ENCODE results near the gene TIMM10. TPM values are rescaled to one million over a fixed set of nuclear protein-coding genes. Genes with fewer than 3 reads are reported as not detected.

Gene TIMM10
- total RNA-seq, 1 donor from 2014 or later: 19.1 TPM

DNA sequence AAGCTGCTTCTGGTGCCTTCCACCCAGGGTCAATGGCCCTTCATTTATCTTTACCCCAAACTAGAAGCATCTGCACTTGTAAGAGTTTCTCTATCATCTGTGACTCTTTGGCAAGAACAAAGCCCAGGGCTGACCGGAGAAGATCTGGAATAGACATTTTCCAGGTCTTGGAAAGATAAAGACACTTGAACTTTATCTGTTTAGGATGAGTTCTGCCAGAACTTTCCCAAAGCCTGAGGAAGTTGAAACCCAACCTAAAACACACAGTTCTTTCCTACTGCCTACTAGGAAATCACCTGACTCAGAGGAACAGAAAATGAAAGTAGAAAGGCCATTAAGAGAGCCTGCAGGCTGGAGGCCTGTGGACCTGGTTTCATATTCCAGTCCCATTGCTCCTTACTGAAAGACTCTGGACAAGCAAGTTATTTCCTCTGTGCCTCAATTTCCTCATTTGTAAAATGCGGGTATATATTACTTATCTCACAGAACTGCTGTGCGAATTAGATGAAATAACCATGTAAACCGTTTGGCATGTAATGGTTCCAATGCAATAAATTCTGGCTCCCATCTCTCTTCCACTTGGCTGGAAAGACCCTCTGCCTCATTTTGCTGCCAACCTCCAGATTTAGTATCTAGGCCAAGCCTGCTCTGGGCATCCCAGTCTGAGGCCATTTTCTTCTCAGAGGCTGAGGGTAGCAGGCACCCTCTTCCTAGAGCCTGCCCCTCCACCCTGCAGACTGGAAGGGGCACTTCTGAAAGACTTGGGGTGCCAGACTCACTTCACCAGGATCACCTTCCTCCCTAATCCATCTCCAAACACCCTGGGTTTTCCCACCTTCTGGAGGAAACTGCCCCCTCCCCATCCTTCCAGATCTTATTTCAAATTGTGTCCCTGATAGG lies 35.7 kb upstream of the TIMM10 start:
- Mint-ChIP-seq H3K27me3 (ENCODE audit: insufficient read depth, low read depth) (peaks cover 5% of the 10 kb centered on the region), H3K4me1 (peaks cover 36% of the 10 kb centered on the region), H3K36me3 (no peaks in the 10 kb centered on the region), H3K9me3 (no peaks in the 10 kb centered on the region), H3K27ac (peak overlapping the region; percentile 50), H3K4me3 (peak overlapping the region; percentile 99)
- Histone ChIP-seq H2AFZ (replicated peaks) (no peak overlapping the region), H3K27ac (no peak overlapping the region), H3K4me1 (peaks cover 27% of the 10 kb centered on the region), H3K27me3 (no peaks in the 10 kb centered on the region), H3K4me3 (peak overlapping the region; percentile 95), H3K9ac (no peak overlapping the region), H3F3A (ENCODE audit: low read depth) (peaks cover 31% of the 10 kb centered on the region), H3K9me3 (ENCODE audit: low read depth) (no peaks in the 10 kb centered on the region), H3K4me2 (peak overlapping the region; percentile 98), H4K20me1 (ENCODE audit: low read depth) (peaks cover 22% of the 10 kb centered on the region), H3K36me3 (no peaks in the 10 kb centered on the region), H3K79me2 (ENCODE audit: low read depth) (peaks cover 61% of the 10 kb centered on the region)
- no peak for DNase-seq (ENCODE audit: low spot score)
- TF ChIP-seq, protein P1, sequence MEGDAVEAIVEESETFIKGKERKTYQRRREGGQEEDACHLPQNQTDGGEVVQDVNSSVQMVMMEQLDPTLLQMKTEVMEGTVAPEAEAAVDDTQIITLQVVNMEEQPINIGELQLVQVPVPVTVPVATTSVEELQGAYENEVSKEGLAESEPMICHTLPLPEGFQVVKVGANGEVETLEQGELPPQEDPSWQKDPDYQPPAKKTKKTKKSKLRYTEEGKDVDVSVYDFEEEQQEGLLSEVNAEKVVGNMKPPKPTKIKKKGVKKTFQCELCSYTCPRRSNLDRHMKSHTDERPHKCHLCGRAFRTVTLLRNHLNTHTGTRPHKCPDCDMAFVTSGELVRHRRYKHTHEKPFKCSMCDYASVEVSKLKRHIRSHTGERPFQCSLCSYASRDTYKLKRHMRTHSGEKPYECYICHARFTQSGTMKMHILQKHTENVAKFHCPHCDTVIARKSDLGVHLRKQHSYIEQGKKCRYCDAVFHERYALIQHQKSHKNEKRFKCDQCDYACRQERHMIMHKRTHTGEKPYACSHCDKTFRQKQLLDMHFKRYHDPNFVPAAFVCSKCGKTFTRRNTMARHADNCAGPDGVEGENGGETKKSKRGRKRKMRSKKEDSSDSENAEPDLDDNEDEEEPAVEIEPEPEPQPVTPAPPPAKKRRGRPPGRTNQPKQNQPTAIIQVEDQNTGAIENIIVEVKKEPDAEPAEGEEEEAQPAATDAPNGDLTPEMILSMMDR (IDR thresholded peaks at IDR 0.05): no peak
- TF ChIP-seq EZH2phosphoT487 (IDR thresholded peaks at IDR 0.05): no peak

DNA sequence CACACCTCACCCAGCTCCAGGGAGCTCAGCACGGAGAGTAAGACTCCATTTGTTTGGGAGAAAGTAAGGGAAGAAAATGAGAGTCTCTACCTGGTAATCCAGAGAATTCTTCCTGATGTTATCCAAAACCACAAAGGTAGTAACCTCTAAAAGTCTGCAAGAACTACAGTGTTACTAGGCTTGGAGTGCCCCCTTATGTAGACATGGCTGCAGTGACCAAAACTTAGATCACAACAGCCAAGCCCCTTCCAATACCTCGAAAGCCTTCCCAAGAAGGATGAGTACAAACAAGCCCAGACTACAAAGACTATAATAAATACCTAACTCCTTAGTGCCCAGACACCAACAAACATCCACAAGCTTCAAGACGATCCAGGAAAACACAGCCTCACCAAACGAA lies 32.0 kb upstream of the TIMM10 start:
- H3K4me2 ChIP-seq: no peak overlapping the region
- H3K27me3 ChIP-seq: no peaks in the 10 kb centered on the region
- H3K36me3 ChIP-seq: peaks cover 3% of the 10 kb centered on the region
- Mint-ChIP-seq H3K27me3 (ENCODE audit: insufficient read depth, low read depth) (peaks cover 5% of the 10 kb centered on the region), H3K4me1 (peaks cover 17% of the 10 kb centered on the region), H3K9me3 (no peaks in the 10 kb centered on the region), H3K36me3 (peaks cover 9% of the 10 kb centered on the region), H3K4me3 (no peak overlapping the region), H3K27ac (no peak overlapping the region)
- H3K27ac ChIP-seq: no peak overlapping the region
- no peak for DNase-seq (ENCODE audit: low spot score)
- no peak overlapping the region for H3K9ac ChIP-seq
- no peak overlapping the region for H2AFZ ChIP-seq (replicated peaks)
- H3K4me3 ChIP-seq: no peak overlapping the region
- peaks cover 34% of the 10 kb centered on the region for H4K20me1 ChIP-seq (ENCODE audit: low read depth)
- peaks cover 67% of the 10 kb centered on the region for H3K79me2 ChIP-seq (ENCODE audit: low read depth)
- H3K4me1 ChIP-seq: peaks cover 15% of the 10 kb centered on the region
- peaks cover 3% of the 10 kb centered on the region for H3F3A ChIP-seq (ENCODE audit: low read depth)
- H3K9me3 ChIP-seq (ENCODE audit: low read depth): no peaks in the 10 kb centered on the region
- TF ChIP-seq EZH2 (IDR thresholded peaks at IDR 0.05): no peak
- TF ChIP-seq, protein P1 (IDR thresholded peaks at IDR 0.05): peak; percentile 41

DNA sequence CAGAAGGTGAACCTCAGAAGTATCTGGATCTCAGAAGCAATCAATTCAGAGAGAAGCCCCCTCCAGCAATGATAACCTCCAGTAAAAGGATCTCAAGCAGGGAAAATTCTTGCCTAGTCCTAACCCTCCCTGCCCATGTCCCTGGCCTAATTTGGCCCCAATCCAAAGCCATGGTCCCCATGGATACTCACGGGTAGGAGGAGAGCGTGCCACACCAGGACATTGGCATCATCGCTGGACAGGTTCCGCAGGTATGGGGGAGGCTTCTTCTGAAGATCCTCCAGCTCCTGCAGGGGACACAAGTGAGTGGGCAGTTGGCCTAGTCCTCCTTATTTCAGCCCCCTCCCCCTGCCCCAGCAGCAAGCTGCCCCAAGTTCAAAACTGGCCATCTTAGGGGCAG lies 29.6 kb upstream of the TIMM10 start:
- H3K9me3 Mint-ChIP-seq: no peaks in the 10 kb centered on the region
- H3K36me3 ChIP-seq: peaks cover 3% of the 10 kb centered on the region
- no peak overlapping the region for H3K4me2 ChIP-seq
- H3K4me3 ChIP-seq: no peak overlapping the region
- H3K27me3 ChIP-seq: no peaks in the 10 kb centered on the region
- no peak overlapping the region for H3K4me3 Mint-ChIP-seq
- peaks cover 29% of the 10 kb centered on the region for H4K20me1 ChIP-seq (ENCODE audit: low read depth)
- H3K36me3 Mint-ChIP-seq: peaks cover 17% of the 10 kb centered on the region
- no peak for DNase-seq (ENCODE audit: low spot score)
- H3K9me3 ChIP-seq (ENCODE audit: low read depth): no peaks in the 10 kb centered on the region
- H2AFZ ChIP-seq (replicated peaks): no peak overlapping the region
- no peak overlapping the region for H3K9ac ChIP-seq
- H3K79me2 ChIP-seq (ENCODE audit: low read depth): peaks cover 44% of the 10 kb centered on the region
- peaks cover 3% of the 10 kb centered on the region for H3K27me3 Mint-ChIP-seq (ENCODE audit: insufficient read depth, low read depth)
- H3F3A ChIP-seq (ENCODE audit: low read depth): no peaks in the 10 kb centered on the region
- no peak overlapping the region for H3K27ac Mint-ChIP-seq
- no peaks in the 10 kb centered on the region for H3K4me1 Mint-ChIP-seq
- TF ChIP-seq EZH2phosphoT487 (IDR thresholded peaks at IDR 0.05) (no peak), EZH2 (IDR thresholded peaks at IDR 0.05) (no peak)
- TF ChIP-seq, protein P1 (IDR thresholded peaks at IDR 0.05): no peak
- no peaks in the 10 kb centered on the region for H3K4me1 ChIP-seq
- no peak overlapping the region for H3K27ac ChIP-seq
